NB4 (cell line): ENCODE results near the gene KIF18B.

Experiments
- MAX ChIP-seq: IDR thresholded peaks from 2 replicates; pipeline ENCODE4 v1.6.1; 2011; ENCODE audit warnings: low read depth, low read length
- MYC ChIP-seq: IDR thresholded peaks from 2 replicates; pipeline ENCODE4 v1.6.1; 2011; ENCODE audit warnings: low read depth, low read length
- POLR2A ChIP-seq: IDR thresholded peaks from 2 replicates; pipeline ENCODE4 v1.6.1; 2011; ENCODE audit warnings: mild to moderate bottlenecking; ENCODE audit not compliant: insufficient read length; ENCODE audit errors: extremely low read depth
- TF ChIP-seq, protein P1 (sequence below): IDR thresholded peaks from one replicate; pipeline ENCODE4 v1.5.1; 2012; ENCODE audit warnings: low read depth, low read length

DNA sequence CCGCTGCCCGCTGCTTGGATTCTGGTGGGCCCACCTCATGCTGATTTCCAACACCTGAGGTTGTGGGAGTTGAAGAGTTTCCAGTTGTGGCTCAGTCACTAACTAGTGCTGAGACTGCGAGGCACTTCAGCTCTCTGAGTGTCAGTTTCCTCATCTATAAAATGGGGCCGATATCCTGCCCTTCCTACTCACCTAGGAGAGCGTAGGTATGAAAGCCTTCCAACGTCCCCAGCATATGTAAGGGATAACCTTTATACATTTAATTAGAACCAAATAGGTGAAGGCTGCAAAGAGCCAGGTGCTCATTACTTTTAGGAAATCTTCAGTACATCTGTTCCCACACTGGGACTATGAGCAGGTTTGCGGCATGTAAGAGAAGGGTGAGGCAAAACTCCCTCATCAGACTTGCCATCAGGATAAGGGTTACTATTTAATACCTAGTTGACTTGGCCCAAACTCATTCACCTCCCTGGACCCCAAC is 782 bp upstream of the KIF18B start:
- TF ChIP-seq, protein P1, sequence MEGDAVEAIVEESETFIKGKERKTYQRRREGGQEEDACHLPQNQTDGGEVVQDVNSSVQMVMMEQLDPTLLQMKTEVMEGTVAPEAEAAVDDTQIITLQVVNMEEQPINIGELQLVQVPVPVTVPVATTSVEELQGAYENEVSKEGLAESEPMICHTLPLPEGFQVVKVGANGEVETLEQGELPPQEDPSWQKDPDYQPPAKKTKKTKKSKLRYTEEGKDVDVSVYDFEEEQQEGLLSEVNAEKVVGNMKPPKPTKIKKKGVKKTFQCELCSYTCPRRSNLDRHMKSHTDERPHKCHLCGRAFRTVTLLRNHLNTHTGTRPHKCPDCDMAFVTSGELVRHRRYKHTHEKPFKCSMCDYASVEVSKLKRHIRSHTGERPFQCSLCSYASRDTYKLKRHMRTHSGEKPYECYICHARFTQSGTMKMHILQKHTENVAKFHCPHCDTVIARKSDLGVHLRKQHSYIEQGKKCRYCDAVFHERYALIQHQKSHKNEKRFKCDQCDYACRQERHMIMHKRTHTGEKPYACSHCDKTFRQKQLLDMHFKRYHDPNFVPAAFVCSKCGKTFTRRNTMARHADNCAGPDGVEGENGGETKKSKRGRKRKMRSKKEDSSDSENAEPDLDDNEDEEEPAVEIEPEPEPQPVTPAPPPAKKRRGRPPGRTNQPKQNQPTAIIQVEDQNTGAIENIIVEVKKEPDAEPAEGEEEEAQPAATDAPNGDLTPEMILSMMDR: no peak
- TF ChIP-seq MAX (no peak), POLR2A (no peak), MYC (no peak)
